ENCODE measurements around the gene TCEA2. TPM values are rescaled to one million over a fixed set of nuclear protein-coding genes. Genes with fewer than 3 reads are reported as not detected.

The TCEA2 gene
- total RNA-seq, 1 donor from 2014 or later = 73.1 TPM

DNA sequence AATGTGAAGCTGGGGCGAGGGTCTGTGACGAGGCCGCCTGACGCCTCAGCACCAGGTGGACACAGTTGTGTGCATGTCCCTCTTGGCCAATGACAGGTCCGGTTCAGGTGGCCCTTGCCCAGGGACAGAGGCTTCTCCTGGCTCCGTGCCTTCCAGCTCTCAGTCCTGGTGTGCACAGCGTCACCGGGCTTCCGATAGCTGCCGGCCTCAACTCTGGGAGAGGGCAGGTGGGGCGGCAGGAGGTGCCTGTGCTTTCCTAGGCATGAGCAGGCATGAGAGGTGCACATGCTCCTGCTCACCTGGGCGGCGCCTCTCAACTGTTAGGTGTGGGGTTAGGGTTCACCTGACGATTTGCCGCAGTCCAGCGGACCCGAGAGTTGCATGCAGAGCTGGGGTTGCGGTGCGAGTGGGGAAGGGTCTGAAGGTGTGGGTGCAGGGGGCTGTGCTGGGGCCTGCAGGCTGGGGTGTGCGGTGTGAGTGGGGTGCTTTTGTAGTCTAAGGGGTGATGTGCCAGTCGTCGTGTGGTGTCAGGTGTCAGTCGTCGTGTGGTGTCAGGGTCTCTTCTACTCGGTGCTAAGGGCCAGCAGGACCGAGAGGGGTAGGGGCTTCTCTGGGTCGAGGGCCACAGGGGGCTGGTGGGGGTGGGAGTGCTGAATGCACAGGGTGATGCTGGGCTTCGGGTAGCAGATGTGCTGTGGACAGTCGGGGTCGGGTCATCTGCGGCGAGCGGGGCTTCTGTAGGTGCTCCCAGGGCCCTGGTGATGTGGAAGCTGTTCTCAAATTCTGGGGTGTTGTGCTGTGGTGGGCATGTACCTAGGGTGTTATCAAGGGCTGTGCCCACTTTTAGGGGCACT, 9.8 kb upstream of the TCEA2 start:
- Mint-ChIP-seq H3K9me3 (ENCODE audit: unreplicated experiment) (no peaks in the 10 kb centered on the region), H3K4me3 (ENCODE audit: unreplicated experiment) (no peak overlapping the region), H3K27me3 (ENCODE audit: unreplicated experiment) (no peaks in the 10 kb centered on the region), H3K36me3 (ENCODE audit: unreplicated experiment) (no peaks in the 10 kb centered on the region), H3K4me1 (ENCODE audit: unreplicated experiment) (peaks cover 44% of the 10 kb centered on the region), H3K27ac (ENCODE audit: unreplicated experiment) (no peak overlapping the region)
- DNase-seq (ENCODE audit: extremely low spot score, unreplicated experiment) = no peak
- TF ChIP-seq, protein P1, sequence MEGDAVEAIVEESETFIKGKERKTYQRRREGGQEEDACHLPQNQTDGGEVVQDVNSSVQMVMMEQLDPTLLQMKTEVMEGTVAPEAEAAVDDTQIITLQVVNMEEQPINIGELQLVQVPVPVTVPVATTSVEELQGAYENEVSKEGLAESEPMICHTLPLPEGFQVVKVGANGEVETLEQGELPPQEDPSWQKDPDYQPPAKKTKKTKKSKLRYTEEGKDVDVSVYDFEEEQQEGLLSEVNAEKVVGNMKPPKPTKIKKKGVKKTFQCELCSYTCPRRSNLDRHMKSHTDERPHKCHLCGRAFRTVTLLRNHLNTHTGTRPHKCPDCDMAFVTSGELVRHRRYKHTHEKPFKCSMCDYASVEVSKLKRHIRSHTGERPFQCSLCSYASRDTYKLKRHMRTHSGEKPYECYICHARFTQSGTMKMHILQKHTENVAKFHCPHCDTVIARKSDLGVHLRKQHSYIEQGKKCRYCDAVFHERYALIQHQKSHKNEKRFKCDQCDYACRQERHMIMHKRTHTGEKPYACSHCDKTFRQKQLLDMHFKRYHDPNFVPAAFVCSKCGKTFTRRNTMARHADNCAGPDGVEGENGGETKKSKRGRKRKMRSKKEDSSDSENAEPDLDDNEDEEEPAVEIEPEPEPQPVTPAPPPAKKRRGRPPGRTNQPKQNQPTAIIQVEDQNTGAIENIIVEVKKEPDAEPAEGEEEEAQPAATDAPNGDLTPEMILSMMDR (IDR thresholded peaks at IDR 0.05) = no peak

DNA sequence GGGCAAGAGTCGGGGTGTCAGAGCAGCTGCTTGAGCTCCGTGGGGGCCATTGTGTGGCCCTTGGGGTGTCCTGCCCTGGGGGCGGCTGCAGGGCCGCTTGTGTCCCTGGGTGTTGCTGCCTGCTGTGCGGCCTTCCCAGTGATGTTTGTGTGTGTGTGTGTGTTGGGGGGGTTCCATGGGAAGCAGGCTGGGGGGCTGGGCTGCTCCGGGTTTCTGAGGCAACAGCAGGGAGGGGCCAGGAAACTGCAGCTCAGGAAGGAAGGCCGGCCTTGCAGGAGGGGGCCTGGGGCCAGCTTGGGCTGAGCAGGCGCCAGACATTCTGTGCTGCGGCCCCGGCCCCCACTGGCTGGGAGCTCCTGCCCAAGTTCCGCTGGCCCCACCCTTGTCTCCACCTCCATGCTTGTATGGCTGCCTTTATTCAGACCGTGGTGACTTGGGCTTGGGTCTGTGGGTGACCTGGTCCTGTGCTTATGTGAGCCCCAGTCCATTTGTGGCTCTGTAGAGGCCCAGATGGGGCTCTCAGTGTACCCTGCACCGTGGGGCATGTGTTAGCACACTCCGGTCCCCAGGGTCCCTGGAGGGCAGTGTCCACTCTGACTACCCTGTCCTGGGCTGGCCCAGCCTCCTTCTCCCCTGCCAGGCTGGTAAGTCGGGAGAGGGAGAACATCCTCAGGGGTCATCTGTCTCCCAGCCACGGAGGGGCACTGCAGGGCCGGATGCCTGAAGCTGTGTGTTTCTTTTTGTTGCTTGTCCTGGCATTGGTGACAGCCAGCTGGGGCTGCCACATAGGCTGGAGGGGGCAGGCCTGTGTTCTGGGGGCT, 8.9 kb upstream of the TCEA2 start:
- DNase-seq (ENCODE audit: extremely low spot score, unreplicated experiment) = no peak
- TF ChIP-seq, protein P1 (IDR thresholded peaks at IDR 0.05) = peak; percentile 47
- Mint-ChIP-seq H3K4me3 (ENCODE audit: unreplicated experiment) (peak overlapping the region; percentile 29), H3K27me3 (ENCODE audit: unreplicated experiment) (no peaks in the 10 kb centered on the region), H3K36me3 (ENCODE audit: unreplicated experiment) (no peaks in the 10 kb centered on the region), H3K27ac (ENCODE audit: unreplicated experiment) (peak overlapping the region; percentile 78), H3K9me3 (ENCODE audit: unreplicated experiment) (no peaks in the 10 kb centered on the region), H3K4me1 (ENCODE audit: unreplicated experiment) (peaks cover 48% of the 10 kb centered on the region)

DNA sequence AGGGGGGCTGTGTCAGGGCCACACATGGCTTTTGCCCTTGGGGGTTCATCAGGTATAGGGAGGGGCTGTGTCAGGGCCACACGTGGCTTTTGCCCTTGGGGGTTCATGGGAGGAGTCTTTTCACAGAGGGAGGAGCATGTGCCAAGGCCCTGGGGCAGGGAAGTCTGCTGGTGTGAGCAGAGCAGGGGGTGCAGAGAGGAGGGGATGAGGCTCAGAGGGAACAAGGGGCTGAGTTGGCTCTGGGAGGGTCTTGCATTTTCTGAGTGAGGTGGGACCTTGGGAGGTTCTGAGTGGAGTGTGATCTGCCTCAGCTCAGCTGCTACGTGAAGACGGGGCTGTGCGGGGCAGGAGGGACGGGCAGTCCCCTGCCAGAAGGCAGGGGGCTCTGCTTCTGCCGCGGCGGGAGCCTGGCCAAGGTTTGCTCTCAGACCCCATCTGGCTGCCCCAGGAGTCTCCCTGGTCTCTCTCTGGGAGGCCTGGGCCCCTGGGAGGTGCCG, 7.6 kb upstream of the TCEA2 start:
- H3K4me1 Mint-ChIP-seq (ENCODE audit: unreplicated experiment) = peaks cover 49% of the 10 kb centered on the region
- no peak overlapping the region for H3K4me3 Mint-ChIP-seq (ENCODE audit: unreplicated experiment)
- H3K27me3 Mint-ChIP-seq (ENCODE audit: unreplicated experiment) = no peaks in the 10 kb centered on the region
- TF ChIP-seq, protein P1 (IDR thresholded peaks at IDR 0.05) = no peak
- DNase-seq (ENCODE audit: extremely low spot score, unreplicated experiment) = no peak
- H3K9me3 Mint-ChIP-seq (ENCODE audit: unreplicated experiment) = no peaks in the 10 kb centered on the region
- no peaks in the 10 kb centered on the region for H3K36me3 Mint-ChIP-seq (ENCODE audit: unreplicated experiment)
- peak overlapping the region; percentile 64 for H3K27ac Mint-ChIP-seq (ENCODE audit: unreplicated experiment)

DNA sequence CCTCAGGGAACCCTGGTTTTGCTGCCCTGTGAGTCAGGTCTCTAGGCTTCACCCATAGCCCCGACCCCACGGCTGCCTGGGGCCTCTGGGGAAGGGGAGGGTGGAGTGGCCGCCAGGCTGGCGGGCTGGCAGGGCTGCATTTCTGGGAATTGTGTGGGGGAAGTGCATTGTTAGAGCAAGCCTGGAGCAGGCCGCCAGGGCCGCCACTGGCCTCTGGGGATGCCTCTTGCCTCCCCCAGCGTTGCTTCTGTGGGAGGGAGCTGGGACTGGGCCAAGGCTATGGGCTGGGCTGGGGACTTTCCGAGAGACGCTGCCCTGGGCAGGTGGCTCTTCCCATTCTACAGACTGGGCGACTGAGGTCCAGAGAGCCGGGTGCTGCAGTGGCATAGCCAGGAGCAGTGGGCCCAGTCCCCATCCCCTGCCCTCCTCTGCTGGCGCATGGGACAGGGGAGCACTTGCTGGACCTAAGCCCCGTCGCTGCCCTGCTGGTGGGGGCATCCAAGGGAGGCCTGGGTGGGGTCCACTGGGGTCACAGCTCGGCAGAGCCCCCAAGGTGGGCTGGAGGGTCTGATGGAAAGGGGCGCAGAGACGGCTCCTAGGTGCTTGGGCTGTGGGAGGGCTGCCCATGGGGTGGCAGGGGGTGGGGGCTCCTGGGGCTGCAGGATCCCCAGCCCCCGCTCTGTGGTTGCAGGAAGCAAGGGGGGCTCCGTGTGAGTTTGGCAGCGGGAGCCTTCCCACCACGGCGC, 6.9 kb upstream of the TCEA2 start:
- no peaks in the 10 kb centered on the region for H3K9me3 Mint-ChIP-seq (ENCODE audit: unreplicated experiment)
- H3K27ac Mint-ChIP-seq (ENCODE audit: unreplicated experiment) = peak overlapping the region; percentile 64
- DNase-seq (ENCODE audit: extremely low spot score, unreplicated experiment) = no peak
- H3K27me3 Mint-ChIP-seq (ENCODE audit: unreplicated experiment) = no peaks in the 10 kb centered on the region
- TF ChIP-seq, protein P1 (IDR thresholded peaks at IDR 0.05) = no peak
- H3K4me3 Mint-ChIP-seq (ENCODE audit: unreplicated experiment) = no peak overlapping the region
- H3K36me3 Mint-ChIP-seq (ENCODE audit: unreplicated experiment) = no peaks in the 10 kb centered on the region
- H3K4me1 Mint-ChIP-seq (ENCODE audit: unreplicated experiment) = peaks cover 48% of the 10 kb centered on the region
